22Rv1 (cell line): Measurements from ENCODE around the gene FAM135A.
A peak's percentile ranks its signal among the peaks of the same experiment; 100 is the strongest.
"Not testable (repeated sequence)": the region's sequence is repeated elsewhere in the genome, so short reads cannot be mapped to it uniquely, and the experiment has no call there.

ENCODE experiments used
- H3K27ac ChIP-seq: fragments of 450-650 bp; 2 replicates; pipeline ENCODE4 v1.5.1; 2017
- ZFX ChIP-seq: fragments of 450-650 bp; IDR thresholded peaks from 2 replicates; pipeline ENCODE4 v1.6.1; 2017; ENCODE audit warnings: antibody characterized with exemption, borderline replicate concordance
- TF ChIP-seq, protein P1 (sequence below): fragments of 450-650 bp; IDR thresholded peaks from 2 replicates; pipeline ENCODE4 v1.5.1; 2017; ENCODE audit warnings: mild to moderate bottlenecking

FAM135A gene

GRCh38 chr6:70547905-70548304 is 134.6 kb downstream of the FAM135A start:
- no peak for TF ChIP-seq ZFX
- TF ChIP-seq, protein P1, sequence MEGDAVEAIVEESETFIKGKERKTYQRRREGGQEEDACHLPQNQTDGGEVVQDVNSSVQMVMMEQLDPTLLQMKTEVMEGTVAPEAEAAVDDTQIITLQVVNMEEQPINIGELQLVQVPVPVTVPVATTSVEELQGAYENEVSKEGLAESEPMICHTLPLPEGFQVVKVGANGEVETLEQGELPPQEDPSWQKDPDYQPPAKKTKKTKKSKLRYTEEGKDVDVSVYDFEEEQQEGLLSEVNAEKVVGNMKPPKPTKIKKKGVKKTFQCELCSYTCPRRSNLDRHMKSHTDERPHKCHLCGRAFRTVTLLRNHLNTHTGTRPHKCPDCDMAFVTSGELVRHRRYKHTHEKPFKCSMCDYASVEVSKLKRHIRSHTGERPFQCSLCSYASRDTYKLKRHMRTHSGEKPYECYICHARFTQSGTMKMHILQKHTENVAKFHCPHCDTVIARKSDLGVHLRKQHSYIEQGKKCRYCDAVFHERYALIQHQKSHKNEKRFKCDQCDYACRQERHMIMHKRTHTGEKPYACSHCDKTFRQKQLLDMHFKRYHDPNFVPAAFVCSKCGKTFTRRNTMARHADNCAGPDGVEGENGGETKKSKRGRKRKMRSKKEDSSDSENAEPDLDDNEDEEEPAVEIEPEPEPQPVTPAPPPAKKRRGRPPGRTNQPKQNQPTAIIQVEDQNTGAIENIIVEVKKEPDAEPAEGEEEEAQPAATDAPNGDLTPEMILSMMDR = no peak
- no peak overlapping the region for H3K27ac ChIP-seq

GRCh38 chr6:70549327-70549726 is 136.0 kb downstream of the FAM135A start:
- no peak overlapping the region for H3K27ac ChIP-seq
- TF ChIP-seq, protein P1 = no peak
- no peak for TF ChIP-seq ZFX

GRCh38 chr6:70551566-70551965 is 138.3 kb downstream of the FAM135A start:
- TF ChIP-seq, protein P1 = 0 out of 2 replicates have a peak, but pooled peaks have one; percentile 5
- no peak for TF ChIP-seq ZFX
- no peak overlapping the region for H3K27ac ChIP-seq

- H3K27ac ChIP-seq = not testable (repeated sequence)
These were observed 139.1 kb downstream of the FAM135A start for GRCh38 chr6:70552286-70552940.

- TF ChIP-seq, protein P1 = no peak
- no peak for TF ChIP-seq ZFX
- H3K27ac ChIP-seq = no peak overlapping the region
These were observed 139.7 kb downstream of the FAM135A start for GRCh38 chr6:70552974-70553373.

- TF ChIP-seq, protein P1 = no peak
- TF ChIP-seq ZFX = no peak
- H3K27ac ChIP-seq = no peak overlapping the region
These were observed 144.7 kb downstream of the FAM135A start for GRCh38 chr6:70557998-70558397.

GRCh38 chr6:70562401-70562800 is 149.1 kb downstream of the FAM135A start:
- H3K27ac ChIP-seq = not testable (repeated sequence)

DNA sequence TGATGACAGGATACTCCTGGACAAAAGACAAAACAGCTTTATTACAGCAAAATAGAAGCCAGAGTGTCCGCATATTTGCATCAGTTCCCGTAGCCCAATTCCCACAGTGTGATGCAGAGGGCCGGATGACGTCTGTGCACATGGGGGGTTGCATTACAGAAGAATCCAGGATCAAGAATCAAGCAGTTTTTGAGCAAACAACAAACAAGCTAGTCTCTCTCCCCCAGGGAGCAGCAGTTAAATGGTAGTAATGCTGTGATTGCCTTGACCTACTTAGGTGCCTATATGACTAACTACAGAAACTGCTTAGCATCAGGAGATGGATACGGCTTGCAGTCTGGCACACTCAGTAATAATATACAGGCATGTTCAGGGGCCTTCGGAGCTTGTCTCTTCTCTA is 150.2 kb downstream of the FAM135A start:
- H3K27ac ChIP-seq = no peak overlapping the region
- no peak for TF ChIP-seq ZFX
- TF ChIP-seq, protein P1 = no peak
